RWPE2 (cell line): Measurements from ENCODE around the gene NDUFAF5.
"Not testable (repeated sequence)": the region's sequence is repeated elsewhere in the genome, so short reads cannot be mapped to it uniquely, and the experiment has no call there.

Experiments used
- ATAC-seq: fragments of 200-7000 bp; cut with Tn5 transposase; 3 replicates; pipeline ENCODE4 v1.9.1; 2021; ENCODE audit warnings: low read depth
- DNase-seq: peaks from one replicate; pipeline ENCODE4 v3.0.0-alpha.2; 2020; ENCODE audit warnings: low spot score
- H3K27ac ChIP-seq: fragments of 450-650 bp; 2 replicates; pipeline ENCODE4 v1.5.1; 2017; ENCODE audit warnings: mild to moderate bottlenecking; ENCODE audit not compliant: poor library complexity, severe bottlenecking
- H3K27me3 ChIP-seq: fragments of 250-450 bp; sonication (Bioruptor Pico); 2 replicates; pipeline ENCODE4 v1.5.1; 2021; ENCODE audit warnings: mild to moderate bottlenecking, moderate library complexity; ENCODE audit not compliant: insufficient read depth, poor library complexity, severe bottlenecking
- H3K36me3 ChIP-seq: fragments of 250-450 bp; sonication (Bioruptor Pico); 2 replicates; pipeline ENCODE4 v1.5.1; 2020; ENCODE audit warnings: low read depth, mild to moderate bottlenecking, moderate library complexity
- H3K4me1 ChIP-seq: fragments of 250-450 bp; sonication (Bioruptor Pico); 2 replicates; pipeline ENCODE4 v1.5.1; 2021; ENCODE audit warnings: mild to moderate bottlenecking, moderate library complexity; ENCODE audit not compliant: insufficient read depth, poor library complexity, severe bottlenecking
- H3K4me3 ChIP-seq: fragments of 250-450 bp; sonication (Bioruptor Pico); 2 replicates; pipeline ENCODE4 v1.5.1; 2021; ENCODE audit warnings: mild to moderate bottlenecking, moderate library complexity; ENCODE audit not compliant: severe bottlenecking
- H3K9me3 ChIP-seq: fragments of 250-450 bp; sonication (Bioruptor Pico); 2 replicates; pipeline ENCODE4 v1.5.1; 2021; ENCODE audit warnings: mild to moderate bottlenecking, moderate library complexity; ENCODE audit not compliant: severe bottlenecking
- TF ChIP-seq, protein P1 (sequence below): fragments of 450-650 bp; IDR thresholded peaks from one replicate; pipeline ENCODE4 v1.5.1; 2017; ENCODE audit warnings: mild to moderate bottlenecking, moderate library complexity; ENCODE audit not compliant: poor library complexity, severe bottlenecking

Gene NDUFAF5

DNA sequence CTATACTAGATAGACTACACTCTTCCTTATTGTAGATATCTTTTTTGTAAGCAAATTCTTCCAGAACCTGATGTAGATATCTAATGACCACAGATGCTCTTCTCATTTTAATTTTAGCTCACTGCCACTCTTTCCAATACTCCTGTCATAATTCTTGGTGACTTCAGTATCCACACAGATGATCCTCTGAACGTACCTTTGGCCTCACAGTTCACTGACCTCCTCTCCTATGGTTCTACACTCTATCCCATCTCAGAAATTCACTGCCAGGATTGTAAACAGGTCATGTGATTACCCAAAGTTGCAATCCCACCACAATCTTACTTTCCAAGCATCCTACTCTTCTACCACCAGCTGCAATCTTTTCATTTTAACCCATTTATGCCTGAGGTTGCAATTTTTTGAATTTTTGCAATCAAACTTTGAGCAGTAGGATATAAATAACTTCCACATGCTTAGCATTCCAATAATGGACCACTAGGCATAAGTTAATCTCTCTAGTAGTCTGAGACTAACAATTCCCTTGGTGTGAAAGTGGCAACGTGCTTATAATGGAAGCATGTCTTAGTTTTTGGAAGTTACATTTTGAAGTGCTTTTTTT lies 31.3 kb upstream of the NDUFAF5 start:
- H3K36me3 ChIP-seq, result peaks cover 56% of the 10 kb centered on the region
- H3K9me3 ChIP-seq, result no peaks in the 10 kb centered on the region
- TF ChIP-seq, protein P1, sequence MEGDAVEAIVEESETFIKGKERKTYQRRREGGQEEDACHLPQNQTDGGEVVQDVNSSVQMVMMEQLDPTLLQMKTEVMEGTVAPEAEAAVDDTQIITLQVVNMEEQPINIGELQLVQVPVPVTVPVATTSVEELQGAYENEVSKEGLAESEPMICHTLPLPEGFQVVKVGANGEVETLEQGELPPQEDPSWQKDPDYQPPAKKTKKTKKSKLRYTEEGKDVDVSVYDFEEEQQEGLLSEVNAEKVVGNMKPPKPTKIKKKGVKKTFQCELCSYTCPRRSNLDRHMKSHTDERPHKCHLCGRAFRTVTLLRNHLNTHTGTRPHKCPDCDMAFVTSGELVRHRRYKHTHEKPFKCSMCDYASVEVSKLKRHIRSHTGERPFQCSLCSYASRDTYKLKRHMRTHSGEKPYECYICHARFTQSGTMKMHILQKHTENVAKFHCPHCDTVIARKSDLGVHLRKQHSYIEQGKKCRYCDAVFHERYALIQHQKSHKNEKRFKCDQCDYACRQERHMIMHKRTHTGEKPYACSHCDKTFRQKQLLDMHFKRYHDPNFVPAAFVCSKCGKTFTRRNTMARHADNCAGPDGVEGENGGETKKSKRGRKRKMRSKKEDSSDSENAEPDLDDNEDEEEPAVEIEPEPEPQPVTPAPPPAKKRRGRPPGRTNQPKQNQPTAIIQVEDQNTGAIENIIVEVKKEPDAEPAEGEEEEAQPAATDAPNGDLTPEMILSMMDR, result no peak
- H3K27ac ChIP-seq, result no peak overlapping the region
- no peaks in the 10 kb centered on the region for H3K4me1 ChIP-seq
- no peaks in the 10 kb centered on the region for H3K27me3 ChIP-seq
- H3K4me3 ChIP-seq, result no peak overlapping the region
- DNase-seq, result no peak
- ATAC-seq, result no peak

- TF ChIP-seq, protein P1, result no peak
- Histone ChIP-seq H3K4me3 (no peak overlapping the region), H3K27ac (no peak overlapping the region), H3K36me3 (peaks cover 68% of the 10 kb centered on the region), H3K9me3 (no peaks in the 10 kb centered on the region), H3K27me3 (no peaks in the 10 kb centered on the region), H3K4me1 (no peaks in the 10 kb centered on the region)
- no peak for DNase-seq
- no peak for ATAC-seq
These were observed 29.0 kb upstream of the NDUFAF5 start for GRCh38 chr20:13755809-13756208.

GRCh38 chr20:13756551-13756950 lies 28.3 kb upstream of the NDUFAF5 start:
- no peak overlapping the region for H3K27ac ChIP-seq
- peaks cover 68% of the 10 kb centered on the region for H3K36me3 ChIP-seq
- no peaks in the 10 kb centered on the region for H3K4me1 ChIP-seq
- DNase-seq, result no peak
- no peaks in the 10 kb centered on the region for H3K27me3 ChIP-seq
- no peaks in the 10 kb centered on the region for H3K9me3 ChIP-seq
- TF ChIP-seq, protein P1, result no peak
- ATAC-seq, result no peak
- H3K4me3 ChIP-seq, result no peak overlapping the region

DNA sequence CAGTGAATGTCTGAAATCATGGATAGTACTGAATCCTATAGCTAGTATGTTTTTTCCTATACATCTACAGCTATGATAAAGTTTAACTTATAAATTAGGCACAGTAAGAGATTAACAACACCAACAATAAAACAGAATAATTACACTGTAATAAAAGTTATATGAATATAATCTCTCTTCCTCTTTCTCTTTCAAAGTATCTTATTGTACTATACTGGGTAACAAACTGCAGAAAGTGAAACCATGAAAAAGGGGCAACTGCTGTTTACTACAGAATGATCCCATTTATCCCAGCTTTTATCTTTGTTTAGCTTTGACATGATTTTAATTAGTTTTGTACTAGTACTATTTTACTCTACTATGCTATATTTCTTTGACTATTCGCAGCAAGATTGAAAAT lies 25.9 kb upstream of the NDUFAF5 start:
- no peaks in the 10 kb centered on the region for H3K27me3 ChIP-seq
- DNase-seq (no peak), ATAC-seq (no peak)
- peaks cover 87% of the 10 kb centered on the region for H3K36me3 ChIP-seq
- H3K4me1 ChIP-seq, result no peaks in the 10 kb centered on the region
- H3K4me3 ChIP-seq, result no peak overlapping the region
- H3K27ac ChIP-seq, result no peak overlapping the region
- H3K9me3 ChIP-seq, result no peaks in the 10 kb centered on the region
- TF ChIP-seq, protein P1, result no peak

DNA sequence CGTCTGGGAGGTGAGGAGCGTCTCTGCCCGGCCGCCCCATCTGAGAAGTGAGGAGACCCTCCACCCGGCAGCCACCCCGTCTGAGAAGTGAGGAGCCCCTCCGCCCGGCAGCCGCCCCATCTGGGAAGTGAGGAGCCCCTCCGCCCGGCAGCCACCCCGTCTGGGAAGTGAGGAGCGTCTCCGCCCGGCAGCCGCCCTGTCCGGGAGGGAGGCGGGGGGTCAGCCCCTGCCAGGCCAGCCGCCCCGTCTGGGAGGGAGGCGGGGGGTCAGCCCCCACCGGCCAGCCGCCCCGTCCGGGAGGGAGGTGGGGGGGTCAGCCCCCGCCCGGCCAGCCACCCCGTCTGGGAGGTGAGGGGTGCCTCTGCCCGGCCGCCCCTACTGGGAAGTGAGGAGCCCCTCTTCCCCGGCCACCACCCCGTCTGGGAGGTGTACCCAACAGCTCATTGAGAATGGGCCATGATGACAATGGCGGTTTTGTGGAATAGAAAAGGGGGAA lies 24.3 kb upstream of the NDUFAF5 start:
- not testable (repeated sequence) for H3K27ac ChIP-seq, ATAC-seq, DNase-seq, H3K9me3 ChIP-seq, H3K4me3 ChIP-seq, H3K4me1 ChIP-seq, H3K27me3 ChIP-seq
- H3K36me3 ChIP-seq, result peaks cover 86% of the 10 kb centered on the region
